B cell (primary cell): ENCODE data around the gene UMOD. TPM values are rescaled to one million over a fixed set of nuclear protein-coding genes. Genes with fewer than 3 reads are reported as not detected.

ENCODE experiments used
- ATAC-seq: fragments of 200-7000 bp; cut with Tn5 transposase; one replicate; pipeline ENCODE4 v1.10.0; 2021; ENCODE audit warnings: low read depth, mild to moderate bottlenecking, moderate number of reproducible peaks, moderate library complexity
- CTCF ChIA-PET: fragments of 350-600 bp; sonication (Branson Sonifier 250); formaldehyde crosslinking; loops from one replicate; lab custom pipeline; 2021; ENCODE audit warnings: antibody characterized with exemption, inconsistent platforms; lab: Charles Lee
- POLR2A ChIA-PET: fragments of 350-600 bp; sonication (Branson Sonifier 250); formaldehyde crosslinking; loops from one replicate; lab custom pipeline; 2021; ENCODE audit warnings: antibody characterized with exemption; lab: Charles Lee
- DNase-seq: peaks from one replicate; pipeline ENCODE4 v3.0.0; 2013
- H2AFZ ChIP-seq: 2 replicates; pipeline ENCODE4 v1.6.1; 2012; ENCODE audit warnings: mild to moderate bottlenecking, low read depth, low read length; ENCODE audit not compliant: insufficient read depth, poor library complexity, severe bottlenecking
- H3K27ac ChIP-seq, 2 donors: 1 replicate in 1 of 2; 2 replicates in 1 of 2; pipeline ENCODE4 v1.5.1; 2012 to 2013; ENCODE audit warnings: low read length in 2 of 2, mild to moderate bottlenecking in 2 of 2, moderate library complexity in 1 of 2
- H3K27me3 ChIP-seq, 4 experiments: fragments of 200-600 bp in 1 of 4; sonication (generic) in 1 of 4; replicated peaks in 1 of 4; 1 replicate in 2 of 4; 2 replicates in 2 of 4; pipeline versions ENCODE4 v1.6.1 to v1.7.0; 2013 to 2016; ENCODE audit warnings: low read length in 3 of 4, mild to moderate bottlenecking in 2 of 4, mixed read lengths in 1 of 4, moderate library complexity in 1 of 4; ENCODE audit not compliant: insufficient read depth in 4 of 4, control insufficient read depth in 3 of 4; ENCODE audit errors: control extremely low read depth in 1 of 4
- H3K36me3 ChIP-seq, 2 experiments: replicated peaks in 1 of 2; 1 replicate in 1 of 2; 2 replicates in 1 of 2; pipeline versions ENCODE4 v1.6.1 to v1.7.1; 2013; ENCODE audit warnings: low read length in 1 of 2; ENCODE audit not compliant: insufficient read depth in 2 of 2, control insufficient read depth in 1 of 2; ENCODE audit errors: control extremely low read depth in 1 of 2, extremely low read depth in 1 of 2
- H3K4me1 ChIP-seq, 2 donors: fragments of 200-600 bp in 1 of 2; sonication (generic) in 1 of 2; 1 replicate in 1 of 2; 2 replicates in 1 of 2; pipeline versions ENCODE4 v1.5.1 to v1.6.1; 2013 to 2017; ENCODE audit warnings: low read length in 2 of 2; ENCODE audit not compliant: control insufficient read depth in 2 of 2, insufficient read depth in 2 of 2
- H3K4me2 ChIP-seq: replicated peaks from 2 replicates; pipeline ENCODE3; 2012; ENCODE audit warnings: mild to moderate bottlenecking, low read depth, low read length; ENCODE audit not compliant: poor library complexity, severe bottlenecking
- H3K4me3 ChIP-seq, 5 experiments: fragments of 200-600 bp in 1 of 5; sonication (generic) in 1 of 5; 1 replicate in 3 of 5; 2 replicates in 2 of 5; pipeline versions ENCODE4 v1.5.1 to v1.7.0; 2011 to 2016; ENCODE audit warnings: low read length in 4 of 5, mild to moderate bottlenecking in 4 of 5, low read depth in 2 of 5, control low read depth in 1 of 5, moderate library complexity in 1 of 5; ENCODE audit not compliant: insufficient read depth in 1 of 5; ENCODE audit errors: control extremely low read depth in 1 of 5, extremely low read depth in 1 of 5
- H3K79me2 ChIP-seq: fragments of 200-600 bp; sonication (generic); one replicate; pipeline ENCODE4 v1.6.0; 2016; ENCODE audit warnings: low read length; ENCODE audit not compliant: control insufficient read depth, insufficient read depth
- H3K9ac ChIP-seq: fragments of 200-600 bp; sonication (generic); 2 replicates; pipeline ENCODE4 v1.6.1; 2017; ENCODE audit warnings: mild to moderate bottlenecking, low read length, moderate library complexity
- H3K9me3 ChIP-seq, 3 donors: one replicate each; pipeline versions ENCODE4 v1.6.1 to v1.7.1; 2013; ENCODE audit warnings: low read length in 2 of 3; ENCODE audit not compliant: control insufficient read depth in 2 of 3, insufficient read depth in 1 of 3; ENCODE audit errors: control extremely low read depth in 1 of 3
- H4K20me1 ChIP-seq: 2 replicates; pipeline ENCODE4 v1.6.0; 2012; ENCODE audit warnings: mild to moderate bottlenecking, low read length; ENCODE audit not compliant: insufficient read depth, control insufficient read depth, poor library complexity, severe bottlenecking
- H3K27ac Mint-ChIP-seq: one replicate; pipeline ENCODE4 v1.8.0; 2021; ENCODE audit warnings: mixed read lengths
- H3K27me3 Mint-ChIP-seq: one replicate; pipeline ENCODE4 v1.8.0; 2021; ENCODE audit warnings: mixed read lengths
- H3K4me1 Mint-ChIP-seq: one replicate; pipeline ENCODE4 v1.8.0; 2021; ENCODE audit warnings: mixed read lengths
- H3K4me3 Mint-ChIP-seq: one replicate; pipeline ENCODE4 v1.8.0; 2021; ENCODE audit warnings: mixed read lengths
- H3K9me3 Mint-ChIP-seq: one replicate; pipeline ENCODE4 v1.8.0; 2022; ENCODE audit warnings: mixed read lengths; ENCODE audit not compliant: insufficient read depth
- CTCF ChIP-seq: fragments of 200-600 bp; IDR thresholded peaks from one replicate; pipeline ENCODE4 v1.8.0; 2022; ENCODE audit warnings: antibody characterized with exemption, mild to moderate bottlenecking
- EZH2 ChIP-seq: IDR thresholded peaks from 2 replicates; pipeline ENCODE4 v1.6.1; 2012; ENCODE audit warnings: borderline replicate concordance, low read depth, mild to moderate bottlenecking, moderate library complexity, low read length; ENCODE audit not compliant: insufficient read depth, poor library complexity, severe bottlenecking
- WGBS: methylation state at CpG from one replicate; pipeline ENCODE4 v1.1.5; 2013; ENCODE audit warnings: missing lambda C conversion rate; ENCODE audit not compliant: insufficient coverage; 5-methylcytosine and 5-hydroxymethylcytosine counted together
- intact Hi-C: fragments of 100-400 bp; cut with micrococcal nuclease; formaldehyde crosslinking; loops from one replicate; pipeline ENCODE4 v1.10.0; 2022
- polyA plus RNA-seq: library from polyadenylated mRNA; depleted of rRNA; stranded (reverse); fragments of >200 nt; gene quantifications from 2 replicates; pipeline ENCODE4 v1.2.3, GENCODE V29; 2012
- total RNA-seq, 2 donors: library from RNA; stranded (reverse); fragments of 120-200 nt in 1 of 2; gene quantifications; 1 replicate in 1 of 2; 2 replicates in 1 of 2; pipeline versions ENCODE4 v1.2.3 to v1.2.4, GENCODE V29; 2013 to 2022

Gene UMOD
- total and polyA plus RNA-seq, 2 donors (not counting 1 experiment from before 2014, with no cell fraction given), result not detected

DNA sequence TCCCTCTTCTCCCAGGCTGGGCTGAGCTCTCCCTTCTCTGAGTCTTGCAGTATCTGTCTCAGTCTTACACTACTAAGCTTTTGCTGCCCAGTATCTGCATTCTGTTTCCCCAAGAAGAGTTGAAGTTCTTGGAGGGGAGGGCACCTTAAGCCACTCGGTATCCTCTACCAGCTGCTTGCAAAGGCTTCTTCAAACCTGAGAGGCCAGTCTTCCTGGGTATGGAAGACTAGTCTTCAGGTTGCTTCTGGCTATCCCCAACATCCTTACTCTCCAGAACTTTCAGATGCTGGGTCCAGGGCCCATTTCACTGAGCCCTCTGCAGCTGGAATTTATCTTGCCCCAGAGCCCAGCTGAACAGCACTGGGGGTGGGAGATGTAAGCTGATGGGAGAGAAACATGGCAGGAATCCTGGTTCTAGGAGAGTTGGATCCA, 45.3 kb downstream of the UMOD start:
- WGBS, result 83% methylated on average over 1 of the region's 1 CpG
- Histone ChIP-seq H3K27ac (no peak overlapping the region), H3K9me3 (no peaks in the 10 kb centered on the region), H3K4me3 (no peak overlapping the region), H3K9ac (no peak overlapping the region), H3K4me1 (no peaks in the 10 kb centered on the region), H4K20me1 (no peaks in the 10 kb centered on the region), H3K79me2 (no peaks in the 10 kb centered on the region), H3K27me3 (no peaks in the 10 kb centered on the region), H3K4me2 (no peak overlapping the region), H2AFZ (no peak overlapping the region), H3K36me3 (no peaks in the 10 kb centered on the region)
- peaks cover 18% of the 10 kb centered on the region for H3K27me3 Mint-ChIP-seq
- CTCF ChIA-PET, result no interaction called here
- POLR2A ChIA-PET, result no interaction called here
- H3K4me3 Mint-ChIP-seq, result no peak overlapping the region
- H3K27ac Mint-ChIP-seq, result no peak overlapping the region
- H3K9me3 Mint-ChIP-seq, result no peaks in the 10 kb centered on the region
- TF ChIP-seq EZH2, result no peak
- no peak for TF ChIP-seq CTCF
- DNase-seq (no peak), ATAC-seq (no peak)
- no peaks in the 10 kb centered on the region for H3K4me1 Mint-ChIP-seq
- intact Hi-C loops, result no loop called here

DNA sequence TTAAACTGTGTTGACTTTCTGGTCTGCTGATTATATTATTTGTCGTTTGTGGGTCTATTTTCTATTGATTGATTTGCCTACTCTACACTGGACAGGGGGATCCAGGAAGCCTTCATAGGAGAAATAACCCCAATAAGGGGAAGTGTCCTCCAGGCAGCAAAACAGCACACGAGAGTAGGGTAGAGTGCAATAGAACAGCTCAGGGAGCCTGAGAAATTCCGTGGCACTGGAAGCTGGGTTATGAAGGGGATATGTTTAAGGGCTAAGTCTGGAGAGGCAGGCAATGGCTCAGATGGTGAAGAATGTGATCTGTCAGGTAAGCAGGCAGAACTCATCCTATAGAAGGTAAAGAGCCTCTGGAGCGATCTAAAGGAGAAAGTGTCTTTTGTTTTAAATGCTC, 46.1 kb downstream of the UMOD start:
- Histone ChIP-seq H3K4me3 (no peak overlapping the region), H3K4me1 (no peaks in the 10 kb centered on the region), H3K9ac (no peak overlapping the region), H3K27me3 (no peaks in the 10 kb centered on the region), H3K27ac (no peak overlapping the region), H3K9me3 (no peaks in the 10 kb centered on the region), H3K4me2 (no peak overlapping the region), H2AFZ (no peak overlapping the region), H3K36me3 (no peaks in the 10 kb centered on the region), H3K79me2 (no peaks in the 10 kb centered on the region), H4K20me1 (no peaks in the 10 kb centered on the region)
- no peaks in the 10 kb centered on the region for H3K4me1 Mint-ChIP-seq
- H3K27me3 Mint-ChIP-seq, result peaks cover 18% of the 10 kb centered on the region
- WGBS, result 48% methylated on average over 3 of the region's 4 CpGs
- H3K27ac Mint-ChIP-seq, result no peak overlapping the region
- no peak for TF ChIP-seq EZH2
- TF ChIP-seq CTCF, result no peak
- intact Hi-C loops, result no loop called here
- H3K9me3 Mint-ChIP-seq, result no peaks in the 10 kb centered on the region
- ATAC-seq (no peak), DNase-seq (no peak)
- ChIA-PET POLR2A (no interaction called here), CTCF (no interaction called here)
- no peak overlapping the region for H3K4me3 Mint-ChIP-seq
